T-helper 17 cell (primary cell): ENCODE measurements around the gene EEF1A1. TPM values are rescaled to one million over a fixed set of nuclear protein-coding genes. Genes with fewer than 3 reads are reported as not detected.
"Not testable (repeated sequence)": the region's sequence is repeated elsewhere in the genome, so short reads cannot be mapped to it uniquely, and the experiment has no call there.

Source experiments
- ATAC-seq: fragments of 150-1000 bp; cut with Tn5 transposase; 2 replicates; pipeline ENCODE4 v1.10.0; 2021; ENCODE audit warnings: mild to moderate bottlenecking, moderate library complexity
- DNase-seq, 3 donors: peaks; one replicate each; pipeline versions ENCODE4 v3.0.0 to v3.0.0-alpha.2; 2020 to 2021
- H3K9me3 ChIP-seq: one replicate; pipeline ENCODE4 v1.7.0; 2013; ENCODE audit warnings: low read length, mild to moderate bottlenecking; ENCODE audit not compliant: control insufficient read depth, poor library complexity, severe bottlenecking
- H3K27ac Mint-ChIP-seq: one replicate; pipeline ENCODE4 v1.8.0; 2022; ENCODE audit warnings: mild to moderate bottlenecking, moderate library complexity, mixed read lengths
- H3K27me3 Mint-ChIP-seq: one replicate; pipeline ENCODE4 v1.8.0; 2022; ENCODE audit warnings: mixed read lengths
- H3K36me3 Mint-ChIP-seq: one replicate; pipeline ENCODE4 v1.8.0; 2022; ENCODE audit warnings: low read depth, mixed read lengths
- H3K4me1 Mint-ChIP-seq: one replicate; pipeline ENCODE4 v1.8.0; 2022; ENCODE audit warnings: mild to moderate bottlenecking, mixed read lengths
- H3K4me3 Mint-ChIP-seq: one replicate; pipeline ENCODE4 v1.8.0; 2022; ENCODE audit warnings: mild to moderate bottlenecking, moderate library complexity, mixed read lengths
- total RNA-seq, 4 donors: library from RNA in 2 of 4; stranded (reverse) in 2 of 4; gene quantifications; one replicate each; pipeline ENCODE4 v1.2.3 and lab custom pipeline; 2022 to 2026

Gene EEF1A1
- total RNA-seq, 2 donors from 2014 or later: 15,315 to 15,954 TPM

- H3K36me3 Mint-ChIP-seq, H3K4me1 Mint-ChIP-seq, DNase-seq, ATAC-seq, H3K9me3 ChIP-seq, H3K27ac Mint-ChIP-seq, H3K27me3 Mint-ChIP-seq, H3K4me3 Mint-ChIP-seq: not testable (repeated sequence)
Measured at GRCh38 chr6:73555380-73555949, 34.6 kb upstream of the EEF1A1 start.

- not testable (repeated sequence) for DNase-seq, H3K4me3 Mint-ChIP-seq, H3K27ac Mint-ChIP-seq, H3K27me3 Mint-ChIP-seq, H3K9me3 ChIP-seq, ATAC-seq, H3K36me3 Mint-ChIP-seq, H3K4me1 Mint-ChIP-seq
Measured at GRCh38 chr6:73551115-73551514, 30.3 kb upstream of the EEF1A1 start.

- Mint-ChIP-seq H3K27me3 (no peaks in the 10 kb centered on the region), H3K4me1 (peaks cover 2% of the 10 kb centered on the region), H3K36me3 (no peaks in the 10 kb centered on the region), H3K27ac (no peak overlapping the region), H3K4me3 (no peak overlapping the region)
- ATAC-seq (no peak), DNase-seq (no peak)
- H3K9me3 ChIP-seq: no peaks in the 10 kb centered on the region
Measured at GRCh38 chr6:73548458-73549446, 27.9 kb upstream of the EEF1A1 start.

- H3K36me3 Mint-ChIP-seq: no peaks in the 10 kb centered on the region
Measured at GRCh38 chr6:73547036-73547435, 26.2 kb upstream of the EEF1A1 start.

GRCh38 chr6:73542891-73543290, 22.1 kb upstream of the EEF1A1 start:
- DNase-seq: no peak
- Mint-ChIP-seq H3K4me3 (no peak overlapping the region), H3K27me3 (no peaks in the 10 kb centered on the region), H3K36me3 (no peaks in the 10 kb centered on the region), H3K27ac (no peak overlapping the region), H3K4me1 (peaks cover 2% of the 10 kb centered on the region)
- ATAC-seq: no peak
- H3K9me3 ChIP-seq: no peaks in the 10 kb centered on the region

More at GRCh38 chr6:73547036-73547435, 26.2 kb upstream of the EEF1A1 start:
- ATAC-seq (no peak), DNase-seq (no peak)
- no peaks in the 10 kb centered on the region for H3K27me3 Mint-ChIP-seq
- no peaks in the 10 kb centered on the region for H3K9me3 ChIP-seq
- no peak overlapping the region for H3K4me3 Mint-ChIP-seq
- no peak overlapping the region for H3K27ac Mint-ChIP-seq
- H3K4me1 Mint-ChIP-seq: peaks cover 2% of the 10 kb centered on the region

GRCh38 chr6:73542481-73542880, 21.6 kb upstream of the EEF1A1 start:
- not testable (repeated sequence) for H3K9me3 ChIP-seq, H3K27ac Mint-ChIP-seq, H3K4me1 Mint-ChIP-seq, H3K4me3 Mint-ChIP-seq, ATAC-seq, DNase-seq, H3K27me3 Mint-ChIP-seq, H3K36me3 Mint-ChIP-seq

GRCh38 chr6:73538116-73538779, 17.4 kb upstream of the EEF1A1 start:
- no peak for ATAC-seq
- H3K9me3 ChIP-seq: no peaks in the 10 kb centered on the region
- Mint-ChIP-seq H3K27me3 (no peaks in the 10 kb centered on the region), H3K4me1 (no peaks in the 10 kb centered on the region), H3K4me3 (no peak overlapping the region), H3K27ac (no peak overlapping the region), H3K36me3 (no peaks in the 10 kb centered on the region)
- no peak for DNase-seq

GRCh38 chr6:73537677-73538076, 16.8 kb upstream of the EEF1A1 start:
- no peak overlapping the region for H3K4me3 Mint-ChIP-seq
- DNase-seq: no peak

GRCh38 chr6:73534628-73535027, 13.8 kb upstream of the EEF1A1 start:
- Mint-ChIP-seq H3K4me3 (no peak overlapping the region), H3K36me3 (no peaks in the 10 kb centered on the region), H3K4me1 (no peaks in the 10 kb centered on the region), H3K27me3 (no peaks in the 10 kb centered on the region), H3K27ac (no peak overlapping the region)
- H3K9me3 ChIP-seq: no peaks in the 10 kb centered on the region
- no peak for DNase-seq
- no peak for ATAC-seq

More at GRCh38 chr6:73537677-73538076, 16.8 kb upstream of the EEF1A1 start:
- Mint-ChIP-seq H3K4me1 (no peaks in the 10 kb centered on the region), H3K27ac (no peak overlapping the region), H3K27me3 (no peaks in the 10 kb centered on the region), H3K36me3 (no peaks in the 10 kb centered on the region)
- no peak for ATAC-seq
- H3K9me3 ChIP-seq: no peaks in the 10 kb centered on the region

- ATAC-seq (no peak), DNase-seq (no peak)
- no peaks in the 10 kb centered on the region for H3K9me3 ChIP-seq
- Mint-ChIP-seq H3K4me1 (no peaks in the 10 kb centered on the region), H3K27ac (no peak overlapping the region), H3K36me3 (no peaks in the 10 kb centered on the region), H3K4me3 (no peak overlapping the region), H3K27me3 (no peaks in the 10 kb centered on the region)
Measured at GRCh38 chr6:73532293-73532692, 11.5 kb upstream of the EEF1A1 start.

- H3K9me3 ChIP-seq: no peaks in the 10 kb centered on the region
- DNase-seq (no peak), ATAC-seq (no peak)
- Mint-ChIP-seq H3K4me1 (peaks cover 4% of the 10 kb centered on the region), H3K4me3 (no peak overlapping the region), H3K36me3 (no peaks in the 10 kb centered on the region), H3K27me3 (no peaks in the 10 kb centered on the region), H3K27ac (no peak overlapping the region)
Measured at GRCh38 chr6:73528897-73529296, 8.1 kb upstream of the EEF1A1 start.

- Mint-ChIP-seq H3K4me3 (no peak overlapping the region), H3K27me3 (peaks cover 1% of the 10 kb centered on the region), H3K36me3 (peaks cover 3% of the 10 kb centered on the region), H3K27ac (no peak overlapping the region), H3K4me1 (peaks cover 16% of the 10 kb centered on the region)
- no peaks in the 10 kb centered on the region for H3K9me3 ChIP-seq
- ATAC-seq: no peak
- DNase-seq: no peak
Measured at GRCh38 chr6:73525546-73526330, 4.9 kb upstream of the EEF1A1 start.
